ENCODE measurements around the gene PKNOX1. TPM values are rescaled to one million over a fixed set of nuclear protein-coding genes. Genes with fewer than 3 reads are reported as not detected.

The PKNOX1 gene
- polyA plus RNA-seq, 3 donors: 9.2 to 11.8 (median 9.9) TPM

DNA sequence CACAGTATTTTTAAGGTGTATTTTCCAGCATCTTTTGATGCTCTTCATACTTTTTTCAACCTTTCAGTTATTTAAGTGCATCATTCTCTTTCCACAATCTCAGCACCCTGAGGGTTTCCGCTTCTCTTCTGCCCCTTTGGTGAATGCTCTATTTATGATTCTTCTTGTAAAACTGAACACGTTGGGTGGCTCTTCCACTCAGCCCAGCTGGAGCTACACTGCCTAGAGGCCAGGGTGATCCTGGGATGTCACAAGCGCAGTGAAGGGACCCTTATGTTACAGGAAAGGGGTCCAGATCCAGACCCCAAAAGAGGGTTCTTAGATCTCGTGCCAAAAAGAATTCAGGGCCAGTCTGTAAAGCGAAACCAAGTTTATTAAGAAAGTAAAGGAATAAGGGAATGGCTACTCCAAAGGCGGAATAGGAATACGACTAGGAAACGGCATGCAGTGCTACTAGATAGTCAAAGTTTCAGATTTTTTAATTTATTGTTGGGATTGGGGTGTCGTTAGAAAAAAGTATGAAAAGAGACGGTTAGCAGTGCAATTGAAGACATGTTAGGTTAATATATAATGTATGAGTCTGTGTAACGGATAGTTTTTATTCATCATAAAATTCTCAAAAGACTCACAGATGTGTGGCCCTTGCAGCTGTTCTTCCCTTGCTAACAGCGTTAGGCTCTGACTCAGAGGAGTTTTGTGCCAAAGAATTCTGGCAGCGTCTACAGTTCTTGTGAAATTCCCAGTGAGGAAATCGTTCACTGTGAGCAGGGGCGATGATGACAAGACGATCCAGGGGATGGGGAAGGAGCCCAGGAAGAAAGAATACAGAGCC is 34.6 kb upstream of the PKNOX1 start:
- Histone ChIP-seq H3K4me3 (replicated peaks in 1 of 3; ENCODE audit: low read depth in 2 of 3, low read length in 3 of 3) (no peak overlapping the region), H3K27ac (ENCODE audit: low read depth in 1 of 2, low read length in 2 of 2) (no peak overlapping the region), H3K4me1 (ENCODE audit: control insufficient read depth in 1 of 2, insufficient read depth in 2 of 2, low read length in 2 of 2) (no peaks in the 10 kb centered on the region), H3K9me3 (replicated peaks in 1 of 2; ENCODE audit: control insufficient read depth in 1 of 2, insufficient read depth in 1 of 2, low read length in 2 of 2) (no peaks in the 10 kb centered on the region), H2AFZ (ENCODE audit: insufficient read depth, low read depth, low read length, poor library complexity, severe bottlenecking) (no peak overlapping the region), H3K79me2 (ENCODE audit: insufficient read depth, low read length) (no peaks in the 10 kb centered on the region), H3K4me2 (replicated peaks; ENCODE audit: extremely low read depth, low read length, poor library complexity, severe bottlenecking) (no peak overlapping the region), H3K9ac (ENCODE audit: insufficient read depth, low read length, poor library complexity, severe bottlenecking) (no peak overlapping the region), H3K36me3 (replicated peaks in 1 of 2; ENCODE audit: control insufficient read depth in 1 of 2, insufficient read depth in 2 of 2, low read length in 2 of 2) (no peaks in the 10 kb centered on the region), H3K27me3 (ENCODE audit: control insufficient read depth in 2 of 2, insufficient read depth in 2 of 2, low read length in 2 of 2) (no peaks in the 10 kb centered on the region), H4K20me1 (ENCODE audit: insufficient read depth, low read length) (no peaks in the 10 kb centered on the region)
- Mint-ChIP-seq H3K4me3 (no peak overlapping the region), H3K4me1 (peaks cover 22% of the 10 kb centered on the region), H3K36me3 (no peaks in the 10 kb centered on the region), H3K9me3 (peaks cover 0 to 5% (median 1%) of the 10 kb centered on the region in 7 donors), H3K27ac (peak overlapping the region in 1 of 7 donors; percentile 72), H3K27me3 (ENCODE audit: low read depth in 3 of 3) (peaks cover 0 to 6% (median 3%) of the 10 kb centered on the region in 3 donors)
- peak; percentile 37 to 68 (median 47) for DNase-seq
- 71% methylated on average over 10 of the region's 16 CpGs for WGBS (ENCODE audit: insufficient coverage)
- TF ChIP-seq, protein P1, sequence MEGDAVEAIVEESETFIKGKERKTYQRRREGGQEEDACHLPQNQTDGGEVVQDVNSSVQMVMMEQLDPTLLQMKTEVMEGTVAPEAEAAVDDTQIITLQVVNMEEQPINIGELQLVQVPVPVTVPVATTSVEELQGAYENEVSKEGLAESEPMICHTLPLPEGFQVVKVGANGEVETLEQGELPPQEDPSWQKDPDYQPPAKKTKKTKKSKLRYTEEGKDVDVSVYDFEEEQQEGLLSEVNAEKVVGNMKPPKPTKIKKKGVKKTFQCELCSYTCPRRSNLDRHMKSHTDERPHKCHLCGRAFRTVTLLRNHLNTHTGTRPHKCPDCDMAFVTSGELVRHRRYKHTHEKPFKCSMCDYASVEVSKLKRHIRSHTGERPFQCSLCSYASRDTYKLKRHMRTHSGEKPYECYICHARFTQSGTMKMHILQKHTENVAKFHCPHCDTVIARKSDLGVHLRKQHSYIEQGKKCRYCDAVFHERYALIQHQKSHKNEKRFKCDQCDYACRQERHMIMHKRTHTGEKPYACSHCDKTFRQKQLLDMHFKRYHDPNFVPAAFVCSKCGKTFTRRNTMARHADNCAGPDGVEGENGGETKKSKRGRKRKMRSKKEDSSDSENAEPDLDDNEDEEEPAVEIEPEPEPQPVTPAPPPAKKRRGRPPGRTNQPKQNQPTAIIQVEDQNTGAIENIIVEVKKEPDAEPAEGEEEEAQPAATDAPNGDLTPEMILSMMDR (IDR thresholded peaks at IDR 0.05): no peak
- intact Hi-C loops (cut with micrococcal nuclease): no loop called here

DNA sequence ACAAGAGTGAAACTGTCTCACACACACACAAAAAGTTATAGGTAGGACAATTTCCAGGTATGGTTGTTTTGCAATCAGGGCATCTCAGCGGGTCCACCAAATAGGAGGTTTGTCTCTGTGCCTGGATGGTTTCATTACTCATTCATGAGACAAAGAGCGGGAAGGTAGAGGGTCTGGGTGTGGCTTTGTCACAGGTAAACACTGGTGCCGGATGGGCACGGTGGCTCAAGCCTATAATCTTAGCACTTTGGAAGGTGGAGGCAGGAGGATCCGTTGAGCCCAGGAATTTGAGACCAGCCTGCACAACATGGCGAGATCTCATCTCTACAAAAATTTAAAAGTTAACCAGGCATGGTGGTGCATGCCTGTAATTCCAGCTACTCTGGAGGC is 32.7 kb upstream of the PKNOX1 start:
- TF ChIP-seq, protein P1 (IDR thresholded peaks at IDR 0.05): no peak
- no peak overlapping the region for H3K4me2 ChIP-seq (replicated peaks; ENCODE audit: extremely low read depth, low read length, poor library complexity, severe bottlenecking)
- no peaks in the 10 kb centered on the region for H4K20me1 ChIP-seq (ENCODE audit: insufficient read depth, low read length)
- Mint-ChIP-seq H3K27ac (no peak overlapping the region), H3K36me3 (no peaks in the 10 kb centered on the region), H3K4me1 (peaks cover 22% of the 10 kb centered on the region), H3K4me3 (no peak overlapping the region), H3K27me3 (ENCODE audit: low read depth in 3 of 3) (peaks cover 0 to 6% (median 3%) of the 10 kb centered on the region in 3 donors), H3K9me3 (peaks cover 0 to 5% (median 3%) of the 10 kb centered on the region in 7 donors)
- H2AFZ ChIP-seq (ENCODE audit: insufficient read depth, low read depth, low read length, poor library complexity, severe bottlenecking): no peak overlapping the region
- H3K4me1 ChIP-seq (ENCODE audit: control insufficient read depth in 1 of 2, insufficient read depth in 2 of 2, low read length in 2 of 2): no peaks in the 10 kb centered on the region
- no peak overlapping the region for H3K9ac ChIP-seq (ENCODE audit: insufficient read depth, low read length, poor library complexity, severe bottlenecking)
- intact Hi-C loops (cut with micrococcal nuclease): no loop called here
- WGBS (ENCODE audit: insufficient coverage): 100% methylated on average over 3 of the region's 6 CpGs
- no peak overlapping the region for H3K4me3 ChIP-seq (replicated peaks in 1 of 3; ENCODE audit: low read depth in 2 of 3, low read length in 3 of 3)
- H3K27me3 ChIP-seq (ENCODE audit: control insufficient read depth in 2 of 2, insufficient read depth in 2 of 2, low read length in 2 of 2): no peaks in the 10 kb centered on the region
- H3K9me3 ChIP-seq (replicated peaks in 1 of 2; ENCODE audit: control insufficient read depth in 1 of 2, insufficient read depth in 1 of 2, low read length in 2 of 2): no peaks in the 10 kb centered on the region
- DNase-seq: no peak
- H3K36me3 ChIP-seq (replicated peaks in 1 of 2; ENCODE audit: control insufficient read depth in 1 of 2, insufficient read depth in 2 of 2, low read length in 2 of 2): no peaks in the 10 kb centered on the region
- H3K79me2 ChIP-seq (ENCODE audit: insufficient read depth, low read length): no peaks in the 10 kb centered on the region
- H3K27ac ChIP-seq (ENCODE audit: low read depth in 1 of 2, low read length in 2 of 2): no peak overlapping the region

All from CD14-positive monocyte (primary cell).